Hypothalamus (tissue), 51 donors: ENCODE results near the gene SLC39A5.
"Not testable (repeated sequence)": the region's sequence is repeated elsewhere in the genome, so short reads cannot be mapped to it uniquely, and the experiment has no call there.

Source experiments
- DNase-seq, 51 donors: peaks; one replicate each; lab custom pipeline; 2025; lab: John Stamatoyannopoulos, UW

Gene SLC39A5, protein sequence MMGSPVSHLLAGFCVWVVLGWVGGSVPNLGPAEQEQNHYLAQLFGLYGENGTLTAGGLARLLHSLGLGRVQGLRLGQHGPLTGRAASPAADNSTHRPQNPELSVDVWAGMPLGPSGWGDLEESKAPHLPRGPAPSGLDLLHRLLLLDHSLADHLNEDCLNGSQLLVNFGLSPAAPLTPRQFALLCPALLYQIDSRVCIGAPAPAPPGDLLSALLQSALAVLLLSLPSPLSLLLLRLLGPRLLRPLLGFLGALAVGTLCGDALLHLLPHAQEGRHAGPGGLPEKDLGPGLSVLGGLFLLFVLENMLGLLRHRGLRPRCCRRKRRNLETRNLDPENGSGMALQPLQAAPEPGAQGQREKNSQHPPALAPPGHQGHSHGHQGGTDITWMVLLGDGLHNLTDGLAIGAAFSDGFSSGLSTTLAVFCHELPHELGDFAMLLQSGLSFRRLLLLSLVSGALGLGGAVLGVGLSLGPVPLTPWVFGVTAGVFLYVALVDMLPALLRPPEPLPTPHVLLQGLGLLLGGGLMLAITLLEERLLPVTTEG

DNA sequence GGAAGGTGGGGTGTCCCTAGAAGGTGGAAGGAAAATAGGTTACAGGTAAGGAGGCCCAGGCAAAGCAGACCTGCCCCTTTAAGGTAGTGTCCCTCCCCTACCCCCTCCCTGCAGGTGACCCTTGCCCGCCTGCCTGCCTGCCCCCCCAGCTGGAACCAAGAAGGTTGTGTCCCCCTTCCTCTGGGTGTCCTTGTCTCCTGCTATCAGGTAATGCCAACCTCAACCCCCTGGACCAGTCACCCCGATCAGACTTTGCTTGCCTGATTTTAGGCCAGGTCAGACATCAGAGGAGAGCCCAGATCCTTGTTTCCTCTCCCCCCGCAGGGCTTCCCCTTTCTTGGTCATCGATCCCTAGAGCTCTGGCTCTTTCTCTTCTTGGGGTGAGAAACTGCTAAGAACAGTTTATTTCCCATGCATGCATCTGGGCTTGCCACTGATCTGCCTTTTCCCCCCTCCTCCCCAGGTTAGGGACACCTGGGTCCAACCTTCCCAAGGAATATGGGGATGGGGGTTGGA, at the start of gene SLC39A5:
TSS of gene SLC39A5 (plus strand) at position 136 of the 516 bp plus-strand sequence. CDS start 1,224 bp downstream, outside the sequence.
- DNase-seq: no peak

DNA sequence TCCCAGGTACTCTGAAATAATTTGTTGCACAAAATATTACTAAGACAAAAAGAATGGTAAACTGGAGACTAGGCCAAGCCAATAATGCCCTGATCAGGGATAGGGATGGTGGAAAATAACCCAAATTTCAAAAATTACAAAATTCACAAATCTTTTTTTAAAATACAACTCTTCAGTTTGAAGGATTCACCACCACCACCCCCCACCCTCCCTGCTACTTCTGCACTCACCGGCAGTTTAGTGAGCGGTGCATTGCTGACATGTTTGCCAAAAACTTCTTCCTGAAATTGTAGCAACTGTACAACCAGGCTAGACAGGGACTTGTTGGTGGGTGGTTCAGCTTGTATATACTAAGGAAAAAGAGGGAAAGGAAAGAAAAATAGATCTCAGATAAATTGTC, 42.9 kb upstream of the SLC39A5 start:
- no peak for DNase-seq

DNA sequence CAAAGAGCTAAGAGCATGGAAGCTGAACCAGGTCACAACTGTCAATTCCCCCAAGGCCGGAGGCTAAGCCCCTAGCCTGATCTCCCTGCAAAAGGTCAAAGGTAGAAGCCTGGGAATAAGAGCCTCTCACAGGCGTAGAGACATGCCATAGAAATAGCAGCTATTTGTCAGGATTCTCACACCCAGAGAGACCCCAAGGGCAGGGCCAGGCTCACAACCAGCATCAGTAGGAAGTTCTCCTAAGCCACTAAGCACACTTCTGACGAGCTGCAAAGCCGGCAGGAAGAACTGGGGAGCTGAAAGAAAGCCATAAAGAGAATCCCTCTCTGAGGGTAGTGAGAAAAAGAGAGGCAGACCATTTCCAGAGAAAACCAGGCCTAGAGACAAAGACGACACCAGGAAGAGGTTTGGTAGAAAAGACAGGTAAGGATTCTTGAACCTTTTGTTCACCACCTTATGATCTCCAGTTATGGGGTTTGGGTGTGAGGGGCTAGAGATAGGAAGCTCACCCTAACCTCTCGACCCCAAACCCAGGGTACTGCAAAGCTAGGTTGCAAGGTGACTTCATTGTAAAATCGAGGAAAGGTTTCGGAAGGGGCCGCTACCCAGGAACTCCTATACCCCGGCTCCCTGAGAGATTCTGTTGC, 41.6 kb upstream of the SLC39A5 start:
- DNase-seq: peak in 3 of 51 donors; percentile 3 to 38 (median 9)

DNA sequence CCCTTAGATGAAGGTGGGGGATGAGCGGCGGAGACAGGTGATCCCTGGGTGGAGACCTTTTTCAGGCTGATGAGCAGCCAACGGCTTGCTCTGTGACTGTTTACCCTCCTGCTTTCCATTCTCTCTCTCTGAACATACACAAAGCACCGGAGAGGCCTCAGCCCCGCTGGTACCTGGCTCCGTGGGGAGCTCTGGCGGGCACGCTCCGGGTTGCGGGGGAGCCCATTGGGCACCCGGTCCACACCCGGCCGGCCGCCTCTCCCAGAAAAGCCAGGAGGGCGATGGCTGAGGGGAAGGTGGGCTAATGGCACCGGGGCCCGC, 41.1 kb upstream of the SLC39A5 start:
- DNase-seq: peak in 10 of 51 donors; percentile 18 to 60 (median 39)

DNA sequence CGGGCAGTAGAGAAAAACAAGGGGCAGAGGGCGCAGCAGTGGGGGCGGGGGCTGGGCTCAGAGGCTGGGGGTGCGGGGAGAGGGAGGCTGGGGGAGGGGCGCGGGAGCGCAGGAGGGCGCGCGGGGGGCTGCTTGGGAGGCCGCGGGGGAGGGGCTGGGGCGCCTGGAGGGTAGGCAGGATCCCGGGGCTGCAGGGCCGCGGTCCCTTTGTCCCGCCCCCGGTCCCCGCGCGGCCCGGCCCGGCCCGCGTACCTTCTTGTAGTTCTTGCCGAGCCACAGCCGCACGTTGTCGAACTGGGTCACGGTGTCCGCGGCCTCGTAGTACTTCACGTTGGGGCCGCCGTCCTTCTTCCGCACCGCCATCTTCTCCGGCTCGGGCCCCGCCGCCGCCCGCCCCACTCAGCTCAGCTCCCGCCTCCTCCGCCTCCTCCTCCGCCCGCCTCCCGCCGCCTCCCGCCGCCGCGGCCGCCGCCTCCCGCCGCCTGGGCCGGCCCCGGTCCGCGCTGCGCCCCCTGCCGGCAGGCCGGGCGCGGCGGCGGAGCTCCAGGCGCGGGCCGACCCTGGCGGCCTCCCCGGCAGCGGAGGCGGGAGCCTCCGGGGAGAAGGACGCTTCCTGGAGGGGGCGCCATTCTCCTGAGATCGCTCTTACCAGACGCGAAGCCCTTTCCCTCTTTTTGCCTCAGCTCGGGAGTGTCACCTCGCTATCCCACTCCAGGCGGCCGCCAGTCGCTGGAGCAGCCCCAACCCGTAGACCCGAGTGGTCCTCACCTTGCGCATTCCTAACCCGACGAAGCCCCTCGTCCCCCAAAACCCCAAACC, 40.5 kb upstream of the SLC39A5 start, which contains the start of gene SMARCC2:
TSS of gene SMARCC2 (minus strand) at position 385 of the 819 bp plus-strand sequence. CDS start at position 363, 22 bp downstream.
- peak in 50 of 51 donors; percentile 23 to 85 (median 69) for DNase-seq

DNA sequence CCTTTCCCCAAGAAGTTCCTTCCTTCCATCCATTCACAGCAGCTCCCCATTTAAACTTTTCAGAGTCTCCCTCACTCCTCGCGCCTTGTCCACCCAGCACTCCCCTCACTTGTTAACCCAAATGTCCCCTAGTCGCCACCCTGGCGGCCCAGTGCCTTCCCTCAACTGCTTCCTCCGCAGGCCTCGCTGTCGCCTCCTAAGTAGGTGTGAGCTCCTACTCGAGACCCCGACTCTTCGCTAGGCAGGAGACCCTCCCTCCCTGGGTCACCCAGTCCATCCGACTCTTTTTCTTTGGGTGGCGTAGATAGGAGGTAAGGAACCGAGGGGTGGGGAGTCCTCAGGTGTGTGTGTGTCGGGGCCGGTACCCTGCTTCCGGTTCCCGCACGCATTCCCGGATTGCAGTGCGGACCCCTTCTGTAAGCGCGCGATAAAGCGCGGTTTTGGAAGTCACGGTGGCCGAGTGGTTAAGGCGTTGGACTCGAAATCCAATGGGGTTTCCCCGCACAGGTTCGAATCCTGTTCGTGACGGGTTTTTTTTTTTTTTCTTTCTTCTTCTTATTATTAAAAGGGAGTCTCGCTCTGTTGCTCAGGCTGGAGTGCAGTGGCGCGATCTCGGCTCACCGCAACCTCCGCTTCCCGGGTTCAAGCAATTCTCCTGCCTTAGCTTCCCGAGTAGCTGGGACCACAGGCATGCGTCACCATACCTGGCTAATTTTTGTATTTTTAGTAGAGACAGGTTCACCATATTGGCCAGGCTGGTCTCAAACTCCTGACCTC, 39.7 kb upstream of the SLC39A5 start:
- DNase-seq: peak; percentile 31 to 88 (median 65)

DNA sequence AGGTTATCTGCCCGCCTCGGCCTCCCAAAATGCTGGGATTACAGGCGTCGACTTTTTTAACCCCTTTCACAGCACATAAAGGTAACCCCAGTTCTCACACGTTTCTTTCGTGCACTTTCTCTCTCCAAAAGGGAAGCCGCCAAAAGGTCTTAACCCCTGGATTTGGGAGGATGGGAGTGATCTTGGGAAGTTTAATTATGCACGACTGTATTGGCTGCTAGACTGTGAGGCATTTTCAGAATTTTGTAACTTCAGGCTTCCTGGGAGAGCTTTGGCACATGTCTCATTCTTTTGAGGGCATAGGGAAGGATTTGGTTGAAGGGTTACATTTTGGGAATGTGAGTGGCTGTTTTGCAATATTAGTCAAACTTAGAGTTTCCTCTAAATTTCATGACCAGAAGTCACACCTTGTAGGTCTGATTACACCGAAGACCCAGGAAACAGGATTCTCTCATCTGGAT, 39.1 kb upstream of the SLC39A5 start:
- peak in 1 of 51 donors; percentile 34 for DNase-seq

DNA sequence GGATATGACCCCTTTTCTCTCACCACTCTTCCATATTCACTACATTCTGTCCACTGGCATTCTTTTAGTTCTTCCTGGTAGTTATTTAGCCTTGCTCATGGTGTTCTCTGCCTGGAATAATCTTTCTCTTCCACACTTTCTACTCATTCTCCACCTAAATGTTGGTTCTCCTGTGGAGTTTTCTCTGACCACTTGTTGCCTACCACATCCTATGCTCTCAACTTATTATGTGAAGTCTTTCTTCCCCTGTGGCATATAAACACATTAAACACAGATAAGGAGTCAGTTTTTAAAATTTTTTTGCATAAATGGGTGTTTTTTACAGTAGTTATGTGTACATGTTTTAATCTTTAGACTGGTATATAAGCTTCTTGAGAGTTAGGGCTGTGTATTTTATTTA, 37.3 kb upstream of the SLC39A5 start:
- DNase-seq: no peak

DNA sequence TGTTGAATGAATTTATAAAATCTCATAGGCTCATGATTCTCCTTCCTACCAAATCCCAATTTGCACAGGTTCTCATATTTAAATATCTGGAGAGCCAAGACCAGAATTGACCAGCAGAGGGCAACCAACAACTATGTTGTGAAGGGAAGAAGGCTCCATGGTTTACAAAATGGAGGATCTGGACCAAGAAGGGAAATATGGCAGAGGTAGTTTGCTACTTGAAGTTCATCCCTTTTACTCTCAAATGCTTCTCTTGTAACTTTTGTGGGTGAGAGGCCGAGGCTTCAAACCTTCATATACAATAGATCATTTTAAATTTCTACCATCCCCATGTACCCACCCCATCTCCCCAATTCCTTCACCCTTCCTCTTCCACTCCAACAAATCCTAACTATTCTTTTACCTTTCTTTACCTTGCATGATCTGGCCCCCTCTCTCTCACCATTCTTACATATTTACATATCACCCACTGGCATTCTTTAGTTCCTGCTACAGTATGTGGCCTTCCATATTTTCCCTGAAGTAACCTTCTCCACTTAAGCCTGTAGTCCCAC, 36.7 kb upstream of the SLC39A5 start:
- DNase-seq: peak in 34 of 51 donors; percentile 1 to 77 (median 35)

DNA sequence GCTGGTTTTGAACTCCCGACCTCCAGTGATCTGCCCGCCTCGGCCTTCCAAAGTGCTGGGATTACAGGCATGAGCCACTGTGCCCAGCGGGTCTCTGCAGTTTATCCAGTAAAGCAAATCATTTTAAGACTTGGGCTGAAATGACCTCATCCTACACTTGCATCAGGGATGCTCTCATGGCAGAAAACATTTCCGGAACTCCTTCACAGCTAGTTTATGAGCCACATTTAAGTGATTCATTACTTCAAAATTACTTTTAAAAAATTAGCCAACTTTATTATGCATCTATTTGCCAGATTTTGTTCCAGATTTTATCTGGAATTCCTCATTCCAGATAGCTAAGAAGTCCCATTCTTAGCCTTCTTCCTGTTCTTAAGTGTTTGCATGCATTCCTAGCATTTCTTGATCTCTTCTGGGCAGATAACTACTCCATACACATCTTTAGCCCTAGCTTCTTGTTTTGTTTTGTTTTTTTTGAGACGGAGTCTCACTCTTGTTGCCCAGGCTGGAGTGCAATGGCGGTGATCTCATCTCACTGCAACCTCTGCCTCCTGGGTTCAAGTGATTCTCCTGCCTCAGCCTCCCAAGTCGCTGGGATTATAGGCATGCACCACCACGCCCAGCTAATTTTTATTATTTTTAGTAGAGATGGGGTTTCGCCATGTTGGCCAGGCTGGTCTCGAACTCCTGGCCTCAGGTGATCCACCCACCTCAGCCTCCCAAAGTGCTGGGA, 32.9 kb upstream of the SLC39A5 start:
- not testable (repeated sequence) for DNase-seq

DNA sequence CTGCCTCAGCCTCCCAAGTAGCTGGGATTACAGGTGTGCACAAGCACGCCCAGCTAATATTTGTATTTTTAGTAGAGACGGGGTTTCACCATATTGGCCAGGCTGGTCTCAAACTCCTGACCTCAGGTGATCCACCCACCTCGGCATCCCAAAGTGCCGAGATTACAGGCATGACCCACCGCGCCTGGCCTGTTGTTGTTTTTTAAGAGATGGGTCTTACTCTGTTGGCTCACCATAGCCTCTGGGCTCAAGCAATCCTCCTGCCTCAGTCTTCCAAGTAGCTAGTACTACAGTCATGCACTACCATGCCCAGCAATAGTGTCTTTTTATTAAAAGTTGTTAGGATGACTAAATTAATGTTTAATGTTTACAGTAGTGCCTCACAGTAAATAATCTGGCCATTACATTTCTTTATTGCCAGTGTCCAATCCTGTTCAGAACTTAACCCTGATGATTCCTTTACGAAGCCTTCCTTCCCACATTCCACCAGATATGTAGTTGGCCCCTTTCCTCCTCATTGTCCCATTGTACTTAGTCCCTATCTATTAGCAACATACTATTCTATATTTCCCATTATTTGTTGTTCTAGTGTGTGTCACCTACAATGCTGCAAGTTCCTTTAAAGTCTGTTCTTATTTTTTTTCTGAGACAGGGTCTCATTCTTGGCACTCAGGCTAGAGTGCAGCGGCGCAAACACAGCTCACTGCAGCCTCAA, 31.8 kb upstream of the SLC39A5 start:
- DNase-seq: no peak

DNA sequence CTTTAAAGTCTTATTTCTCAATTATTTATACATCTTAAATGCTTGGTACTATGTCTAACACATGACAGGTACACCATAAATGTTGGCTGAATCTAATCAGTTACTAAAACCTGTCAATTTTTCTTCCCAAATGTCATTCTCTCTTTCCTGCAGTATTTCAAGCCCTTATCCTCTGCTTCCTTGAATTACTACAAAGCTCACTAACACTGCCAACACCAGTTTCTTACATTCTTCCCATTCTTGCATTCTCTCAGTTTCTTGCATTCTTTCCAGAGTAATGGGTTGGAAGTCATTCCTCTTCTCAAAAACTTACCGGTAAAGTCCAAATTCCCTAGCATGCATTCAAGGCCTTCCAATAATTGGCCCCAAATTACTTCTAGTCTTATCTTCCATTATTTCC, 31.0 kb upstream of the SLC39A5 start:
- DNase-seq: no peak

DNA sequence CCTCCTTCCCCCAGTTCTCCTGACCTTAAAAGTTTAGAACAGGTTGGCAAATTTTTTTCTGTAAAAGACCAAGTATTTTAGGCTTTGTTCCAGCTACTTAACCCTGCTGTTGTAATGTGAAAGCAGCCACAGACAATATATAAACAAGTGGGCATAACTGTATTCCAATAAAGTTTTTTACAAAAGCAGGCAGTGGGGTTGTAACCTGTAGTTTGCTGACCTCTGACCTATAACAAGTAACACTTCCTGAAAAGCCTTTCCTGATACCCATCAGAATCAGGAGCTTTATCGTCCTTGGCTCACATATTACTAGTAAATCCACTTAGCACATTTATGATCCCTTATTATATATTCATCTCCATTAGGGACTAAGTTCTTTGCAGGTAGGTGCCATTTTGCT, 27.5 kb upstream of the SLC39A5 start:
- no peak for DNase-seq

DNA sequence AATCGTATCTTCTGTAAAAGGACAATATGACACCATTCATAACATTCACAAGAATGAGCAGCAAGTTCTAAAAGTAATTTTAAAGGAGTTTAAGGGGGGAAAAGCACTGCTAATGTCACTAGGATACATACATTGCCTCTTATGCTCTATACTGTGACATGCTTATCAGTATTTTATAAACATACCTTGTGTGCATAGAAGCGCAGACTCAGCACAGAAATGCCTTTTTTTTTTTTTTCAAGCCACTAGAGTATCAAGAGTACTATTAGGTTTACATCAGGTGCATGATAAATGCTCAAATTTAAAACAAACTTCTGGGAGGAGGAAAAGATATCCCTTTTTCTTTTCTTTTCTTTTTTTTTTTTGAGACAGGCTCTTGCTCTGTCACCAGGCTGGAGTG, 27.0 kb upstream of the SLC39A5 start:
- DNase-seq: no peak

DNA sequence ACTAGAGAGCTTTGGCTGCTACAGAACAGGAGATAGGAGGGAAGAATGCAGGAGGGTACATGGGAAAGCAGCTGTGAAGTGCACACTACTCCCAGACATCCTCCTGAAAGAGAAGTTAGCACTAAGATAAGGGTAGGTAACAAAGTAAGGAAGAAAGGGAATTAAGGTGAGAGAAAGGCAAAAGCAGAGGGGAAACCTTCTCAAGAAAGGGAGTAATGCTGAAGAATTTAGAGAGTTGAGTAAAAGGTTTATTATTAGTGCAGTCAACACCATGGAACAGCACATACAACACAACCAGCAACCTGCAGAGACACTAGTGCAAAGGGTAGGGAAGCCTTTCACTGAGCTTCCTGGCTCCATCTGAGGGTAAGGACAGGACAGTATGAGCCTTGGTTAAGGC, 25.6 kb upstream of the SLC39A5 start:
- no peak for DNase-seq

DNA sequence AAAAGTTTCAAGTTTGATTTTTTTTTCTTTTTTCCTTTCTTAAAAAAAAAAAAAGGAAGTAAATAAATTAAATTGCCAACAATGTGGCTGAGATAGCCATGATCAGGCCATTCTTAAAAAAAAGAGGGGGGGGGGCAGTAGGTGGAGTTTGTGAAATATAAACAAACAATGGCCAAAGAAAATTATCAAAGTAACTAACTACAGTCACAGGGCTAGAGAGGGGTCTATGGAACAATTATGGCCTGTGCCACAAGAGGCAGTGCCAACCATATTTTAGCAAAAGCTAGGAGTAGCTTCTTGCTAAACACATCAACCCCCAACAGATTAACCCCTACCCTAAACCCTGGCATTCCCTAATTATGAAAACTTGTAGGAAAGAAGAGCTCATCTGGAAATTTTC, 24.4 kb upstream of the SLC39A5 start:
- DNase-seq: no peak

DNA sequence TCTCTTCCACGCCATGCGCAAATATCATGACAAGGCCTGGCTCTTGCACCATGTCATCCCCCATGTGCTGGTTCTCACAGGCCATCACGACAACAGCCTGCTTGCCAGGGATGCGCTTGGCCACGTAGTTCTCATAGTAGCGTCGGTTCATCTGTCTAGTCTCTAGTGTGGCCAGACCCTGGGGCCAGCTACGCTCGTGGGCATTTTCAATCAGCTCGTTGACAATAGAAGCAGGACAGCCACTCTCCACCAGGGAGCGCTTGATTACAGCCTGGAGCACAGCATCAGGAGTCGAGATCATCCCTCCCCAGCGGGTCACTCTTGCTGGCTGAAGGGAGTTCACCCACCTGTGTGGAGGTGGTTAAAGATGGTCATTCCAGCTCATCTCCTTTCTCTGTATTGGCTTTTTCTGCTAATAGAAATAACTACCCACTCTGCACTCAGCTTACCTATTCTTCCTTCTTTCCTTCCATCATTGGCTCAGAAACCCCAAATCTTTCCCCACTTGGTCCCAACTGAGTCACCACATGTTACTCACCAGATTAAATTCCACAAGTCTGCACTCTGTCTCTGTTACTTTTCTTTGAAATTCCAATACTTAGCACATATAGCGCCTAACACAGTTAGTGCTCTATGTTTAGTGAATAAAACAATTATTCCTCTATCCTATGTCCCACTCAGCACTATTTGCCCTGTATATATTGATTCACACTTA, 23.2 kb upstream of the SLC39A5 start:
- DNase-seq: peak in 22 of 51 donors; percentile 1 to 34 (median 14)
